ENCODE data around the gene FZD4.

DNA sequence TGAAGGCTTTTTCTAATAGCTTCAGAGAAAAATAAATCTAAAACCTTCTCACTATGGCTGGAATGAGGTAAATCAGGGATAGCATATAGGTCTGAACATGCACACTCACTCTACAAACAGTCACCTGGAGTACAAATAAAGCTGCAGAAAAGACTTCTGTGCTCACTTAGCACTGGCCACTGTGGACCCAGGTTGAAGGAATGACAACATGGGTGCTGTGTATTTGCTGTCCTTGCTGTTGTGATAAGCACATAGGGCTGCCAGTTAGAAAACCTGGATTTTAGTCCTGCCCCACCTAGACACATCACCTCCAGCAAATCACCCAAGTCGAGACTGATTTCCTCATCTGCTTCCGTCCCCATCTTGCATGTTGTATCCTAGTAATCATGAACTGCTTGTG, 51.2 kb downstream of the FZD4 start:
- TF ChIP-seq POLR2A (IDR thresholded peaks at IDR 0.05; ENCODE audit: low read length) (no peak), GATA1 (IDR thresholded peaks at IDR 0.05; ENCODE audit: low read depth, low read length) (no peak)
